ENCODE data around the gene ZFAND6. TPM values are rescaled to one million over a fixed set of nuclear protein-coding genes. Genes with fewer than 3 reads are reported as not detected.
"Not testable (repeated sequence)": the region's sequence is repeated elsewhere in the genome, so short reads cannot be mapped to it uniquely, and the experiment has no call there.

Gene ZFAND6
- polyA plus RNA-seq, 3 donors = 41.6 to 106 (median 99.6) TPM

DNA sequence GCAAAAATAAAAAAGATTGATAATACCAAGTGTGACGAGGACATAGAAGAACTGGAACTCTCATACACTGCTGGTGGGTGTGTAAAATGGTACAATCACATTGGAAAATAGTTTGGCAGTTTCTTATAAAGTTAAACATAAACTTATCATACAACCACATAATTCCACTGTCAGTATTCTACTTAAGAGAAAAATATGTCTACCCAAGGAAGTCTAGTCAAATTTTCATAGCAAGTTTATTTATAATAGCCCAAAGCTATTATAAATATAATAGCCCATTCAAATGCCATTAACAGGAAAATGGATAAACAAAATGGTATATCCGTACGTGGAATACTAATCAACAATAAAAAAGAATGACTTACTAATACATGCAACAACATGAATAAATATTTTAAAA, 47.9 kb upstream of the ZFAND6 start:
- no peak overlapping the region for H3K27ac ChIP-seq (ENCODE audit: low read depth in 1 of 2, low read length in 2 of 2)
- Mint-ChIP-seq H3K27me3 (ENCODE audit: low read depth in 3 of 3) (peaks cover 0 to 3% (median 0%) of the 10 kb centered on the region in 3 donors), H3K9me3 (peaks cover 0 to 3% (median 0%) of the 10 kb centered on the region in 7 donors), H3K27ac (peak overlapping the region in 1 of 7 donors; percentile 12), H3K4me3 (no peak overlapping the region), H3K36me3 (no peaks in the 10 kb centered on the region), H3K4me1 (peaks cover 17% of the 10 kb centered on the region)
- no CpG with 5 or more reads among the region's 3 CpGs for WGBS (ENCODE audit: insufficient coverage)
- no peak overlapping the region for H3K4me2 ChIP-seq (replicated peaks; ENCODE audit: extremely low read depth, low read length, poor library complexity, severe bottlenecking)
- no peaks in the 10 kb centered on the region for H4K20me1 ChIP-seq (ENCODE audit: insufficient read depth, low read length)
- H3K4me3 ChIP-seq (replicated peaks in 1 of 3; ENCODE audit: low read depth in 2 of 3, low read length in 3 of 3) = no peak overlapping the region
- intact Hi-C loops (cut with micrococcal nuclease) = no loop called here
- no peaks in the 10 kb centered on the region for H3K27me3 ChIP-seq (ENCODE audit: control insufficient read depth in 2 of 2, insufficient read depth in 2 of 2, low read length in 2 of 2)
- no peak overlapping the region for H2AFZ ChIP-seq (ENCODE audit: insufficient read depth, low read depth, low read length, poor library complexity, severe bottlenecking)
- peaks cover 13 to 21% of the 10 kb centered on the region in 2 donors for H3K4me1 ChIP-seq (ENCODE audit: control insufficient read depth in 1 of 2, insufficient read depth in 2 of 2, low read length in 2 of 2)
- H3K79me2 ChIP-seq (ENCODE audit: insufficient read depth, low read length) = no peaks in the 10 kb centered on the region
- H3K9ac ChIP-seq (ENCODE audit: insufficient read depth, low read length, poor library complexity, severe bottlenecking) = no peak overlapping the region
- TF ChIP-seq, protein P1, sequence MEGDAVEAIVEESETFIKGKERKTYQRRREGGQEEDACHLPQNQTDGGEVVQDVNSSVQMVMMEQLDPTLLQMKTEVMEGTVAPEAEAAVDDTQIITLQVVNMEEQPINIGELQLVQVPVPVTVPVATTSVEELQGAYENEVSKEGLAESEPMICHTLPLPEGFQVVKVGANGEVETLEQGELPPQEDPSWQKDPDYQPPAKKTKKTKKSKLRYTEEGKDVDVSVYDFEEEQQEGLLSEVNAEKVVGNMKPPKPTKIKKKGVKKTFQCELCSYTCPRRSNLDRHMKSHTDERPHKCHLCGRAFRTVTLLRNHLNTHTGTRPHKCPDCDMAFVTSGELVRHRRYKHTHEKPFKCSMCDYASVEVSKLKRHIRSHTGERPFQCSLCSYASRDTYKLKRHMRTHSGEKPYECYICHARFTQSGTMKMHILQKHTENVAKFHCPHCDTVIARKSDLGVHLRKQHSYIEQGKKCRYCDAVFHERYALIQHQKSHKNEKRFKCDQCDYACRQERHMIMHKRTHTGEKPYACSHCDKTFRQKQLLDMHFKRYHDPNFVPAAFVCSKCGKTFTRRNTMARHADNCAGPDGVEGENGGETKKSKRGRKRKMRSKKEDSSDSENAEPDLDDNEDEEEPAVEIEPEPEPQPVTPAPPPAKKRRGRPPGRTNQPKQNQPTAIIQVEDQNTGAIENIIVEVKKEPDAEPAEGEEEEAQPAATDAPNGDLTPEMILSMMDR (IDR thresholded peaks at IDR 0.05) = no peak
- no peaks in the 10 kb centered on the region for H3K9me3 ChIP-seq (replicated peaks in 1 of 2; ENCODE audit: control insufficient read depth in 1 of 2, insufficient read depth in 1 of 2, low read length in 2 of 2)
- no peak for DNase-seq
- no peaks in the 10 kb centered on the region for H3K36me3 ChIP-seq (replicated peaks in 1 of 2; ENCODE audit: control insufficient read depth in 1 of 2, insufficient read depth in 2 of 2, low read length in 2 of 2)

DNA sequence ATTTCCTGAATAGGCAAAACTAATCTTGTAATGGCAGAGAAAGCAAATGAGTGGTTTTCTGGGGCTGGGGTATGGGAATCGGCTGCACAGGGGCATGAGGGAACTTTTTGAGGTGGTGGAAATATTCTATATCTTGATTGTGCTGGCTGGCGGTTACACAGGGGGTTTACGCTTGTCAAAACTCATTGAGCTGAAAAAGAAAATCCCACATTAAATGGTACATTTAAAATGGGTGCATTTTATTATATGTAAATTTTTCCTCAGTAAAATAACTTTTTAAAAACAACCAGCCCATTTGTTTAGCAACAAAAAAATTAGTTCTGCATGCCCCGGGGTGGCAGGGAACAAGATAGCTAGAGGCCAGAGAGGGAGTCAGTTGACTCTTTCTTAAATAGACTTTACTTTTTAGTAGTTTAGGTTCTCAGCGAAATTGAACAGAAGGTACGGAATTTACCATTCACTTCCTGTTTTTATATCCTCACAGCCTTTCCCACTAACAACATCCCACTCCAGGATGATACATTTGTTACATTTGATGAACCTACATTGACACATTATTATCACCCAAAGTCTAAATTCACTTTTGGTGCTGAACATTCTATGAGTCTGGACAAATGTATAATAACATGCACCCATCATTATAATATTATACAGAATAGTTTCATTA, 47.3 kb upstream of the ZFAND6 start:
- Histone ChIP-seq H3K9me3 (replicated peaks in 1 of 2; ENCODE audit: control insufficient read depth in 1 of 2, insufficient read depth in 1 of 2, low read length in 2 of 2) (no peaks in the 10 kb centered on the region), H3K4me1 (ENCODE audit: control insufficient read depth in 1 of 2, insufficient read depth in 2 of 2, low read length in 2 of 2) (peaks cover 13 to 21% of the 10 kb centered on the region in 2 donors), H3K4me2 (replicated peaks; ENCODE audit: extremely low read depth, low read length, poor library complexity, severe bottlenecking) (no peak overlapping the region), H2AFZ (ENCODE audit: insufficient read depth, low read depth, low read length, poor library complexity, severe bottlenecking) (no peak overlapping the region), H3K36me3 (replicated peaks in 1 of 2; ENCODE audit: control insufficient read depth in 1 of 2, insufficient read depth in 2 of 2, low read length in 2 of 2) (no peaks in the 10 kb centered on the region), H3K27me3 (ENCODE audit: control insufficient read depth in 2 of 2, insufficient read depth in 2 of 2, low read length in 2 of 2) (no peaks in the 10 kb centered on the region), H3K4me3 (replicated peaks in 1 of 3; ENCODE audit: low read depth in 2 of 3, low read length in 3 of 3) (no peak overlapping the region), H3K79me2 (ENCODE audit: insufficient read depth, low read length) (no peaks in the 10 kb centered on the region), H3K27ac (ENCODE audit: low read depth in 1 of 2, low read length in 2 of 2) (no peak overlapping the region), H4K20me1 (ENCODE audit: insufficient read depth, low read length) (no peaks in the 10 kb centered on the region), H3K9ac (ENCODE audit: insufficient read depth, low read length, poor library complexity, severe bottlenecking) (no peak overlapping the region)
- DNase-seq = no peak
- WGBS (ENCODE audit: insufficient coverage) = no CpG with 5 or more reads among the region's 6 CpGs
- Mint-ChIP-seq H3K36me3 (no peaks in the 10 kb centered on the region), H3K9me3 (peaks cover 0 to 3% (median 0%) of the 10 kb centered on the region in 7 donors), H3K27ac (peak overlapping the region in 1 of 7 donors; percentile 15), H3K4me1 (peaks cover 17% of the 10 kb centered on the region), H3K27me3 (ENCODE audit: low read depth in 3 of 3) (peaks cover 0 to 3% (median 0%) of the 10 kb centered on the region in 3 donors), H3K4me3 (no peak overlapping the region)
- TF ChIP-seq, protein P1 (IDR thresholded peaks at IDR 0.05) = no peak
- intact Hi-C loops (cut with micrococcal nuclease) = no loop called here

DNA sequence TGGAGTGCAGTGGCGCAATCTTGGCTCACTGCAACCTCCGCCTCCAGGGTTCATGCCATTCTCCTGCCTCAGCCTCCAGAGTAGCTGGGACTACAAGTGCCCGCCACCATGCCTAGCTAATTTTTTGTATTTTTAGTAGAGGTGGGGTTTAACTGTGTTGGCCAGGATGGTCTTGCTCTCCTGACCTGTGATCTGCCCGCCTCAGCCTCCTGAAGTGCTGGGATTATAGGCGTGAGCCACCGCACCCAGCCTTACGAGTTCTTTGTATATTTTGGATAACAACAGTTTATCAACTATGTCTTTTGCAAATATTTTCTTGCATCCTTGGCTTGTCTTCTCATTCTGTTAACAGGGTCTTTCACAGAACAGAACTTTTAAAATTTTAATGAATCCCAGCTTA, 45.3 kb upstream of the ZFAND6 start:
- peaks cover 22% of the 10 kb centered on the region for H3K4me1 Mint-ChIP-seq
- H3K27me3 Mint-ChIP-seq (ENCODE audit: low read depth in 3 of 3); H3K27ac Mint-ChIP-seq; H3K4me3 ChIP-seq (replicated peaks in 1 of 3; ENCODE audit: low read depth in 2 of 3, low read length in 3 of 3); DNase-seq; H3K36me3 Mint-ChIP-seq; H3K4me3 Mint-ChIP-seq; H3K27ac ChIP-seq (ENCODE audit: low read depth in 1 of 2, low read length in 2 of 2); H3K79me2 ChIP-seq (ENCODE audit: insufficient read depth, low read length); H3K9me3 ChIP-seq (replicated peaks in 1 of 2; ENCODE audit: control insufficient read depth in 1 of 2, insufficient read depth in 1 of 2, low read length in 2 of 2); H2AFZ ChIP-seq (ENCODE audit: insufficient read depth, low read depth, low read length, poor library complexity, severe bottlenecking); H3K9ac ChIP-seq (ENCODE audit: insufficient read depth, low read length, poor library complexity, severe bottlenecking); H3K4me2 ChIP-seq (replicated peaks; ENCODE audit: extremely low read depth, low read length, poor library complexity, severe bottlenecking); H4K20me1 ChIP-seq (ENCODE audit: insufficient read depth, low read length); H3K9me3 Mint-ChIP-seq; H3K27me3 ChIP-seq (ENCODE audit: control insufficient read depth in 2 of 2, insufficient read depth in 2 of 2, low read length in 2 of 2); H3K36me3 ChIP-seq (replicated peaks in 1 of 2; ENCODE audit: control insufficient read depth in 1 of 2, insufficient read depth in 2 of 2, low read length in 2 of 2); intact Hi-C loops (cut with micrococcal nuclease): not testable (repeated sequence)
- H3K4me1 ChIP-seq (ENCODE audit: control insufficient read depth in 1 of 2, insufficient read depth in 2 of 2, low read length in 2 of 2) = peaks cover 13 to 21% of the 10 kb centered on the region in 2 donors
- WGBS (ENCODE audit: insufficient coverage) = 100% methylated on average over 4 of the region's 7 CpGs

Data from CD14-positive monocyte (primary cell).